GM12878 (cell line): ENCODE data around the gene CFAP97. TPM values are rescaled to one million over a fixed set of nuclear protein-coding genes. Genes with fewer than 3 reads are reported as not detected.

ENCODE experiments used
- ATAC-seq: fragments of 200-7000 bp; cut with Tn5 transposase; 3 replicates; pipeline ENCODE4 v1.9.1; 2020; ENCODE audit warnings: mild to moderate bottlenecking, moderate library complexity
- BruUV-seq: library from RNA; stranded (reverse); fragments of 400-500 nt; replicated peaks from 2 replicates; lab custom pipeline; 2021; lab: Mats Ljungman, UMichigan
- CTCF ChIA-PET: fragments of 300-600 bp; sonication (Branson Sonifier 250); formaldehyde crosslinking; extraction: SDS; loops from one replicate; lab custom pipeline; 2021; ENCODE audit warnings: inconsistent platforms; lab: Yijun Ruan, JAX
- POLR2A ChIA-PET: fragments of 350-600 bp; formaldehyde crosslinking; extraction: SDS; loops from one replicate; lab custom pipeline; 2021; ENCODE audit warnings: inconsistent platforms; lab: Charles Lee
- RAD21 ChIA-PET: fragments of 300-600 bp; sonication (Branson Sonifier 250); formaldehyde crosslinking; loops from one replicate; lab custom pipeline; 2023; ENCODE audit warnings: antibody characterized with exemption; ENCODE audit not compliant: unreplicated experiment; lab: Charles Lee
- SMC1A ChIA-PET: fragments of 300-600 bp; sonication (Branson Sonifier 250); formaldehyde crosslinking; loops from one replicate; lab custom pipeline; 2023; ENCODE audit not compliant: unreplicated experiment, uncharacterized antibody; lab: Charles Lee
- DNase-seq: peaks from one replicate; pipeline ENCODE4 v3.0.0-alpha.2; 2011; ENCODE audit warnings: low read depth, low spot score
- FAIRE-seq: peaks from 3 replicates; lab custom pipeline; 2011; peaks lifted over from hg19 to GRCh38; lab: Jason Lieb, UNC
- H2AFZ ChIP-seq: 2 replicates; pipeline ENCODE4 v1.6.0; 2011; ENCODE audit warnings: low read depth, low read length, control low read depth; ENCODE audit not compliant: control insufficient read depth
- H3K27ac ChIP-seq: 2 replicates; pipeline ENCODE4 v1.5.1; 2011; ENCODE audit warnings: control low read depth; ENCODE audit not compliant: control insufficient read depth, insufficient read depth
- H3K27me3 ChIP-seq, 2 experiments: replicated peaks in 1 of 2; 2 replicates each; pipeline versions ENCODE4 v1.6.0 to v1.6.1; 2011; ENCODE audit warnings: low read length in 1 of 2; ENCODE audit not compliant: control insufficient read depth in 2 of 2, insufficient read depth in 2 of 2
- H3K36me3 ChIP-seq, 2 experiments: 2 replicates each; pipeline ENCODE4 v1.5.1; 2011; ENCODE audit warnings: low read length in 1 of 2; ENCODE audit not compliant: control insufficient read depth in 2 of 2, insufficient read depth in 2 of 2
- H3K4me1 ChIP-seq: 2 replicates; pipeline ENCODE4 v1.6.1; 2011; ENCODE audit warnings: mild to moderate bottlenecking, low read length, moderate library complexity, mixed read lengths; ENCODE audit not compliant: control insufficient read depth, insufficient read depth
- H3K4me2 ChIP-seq: 2 replicates; pipeline ENCODE4 v1.6.0; 2011; ENCODE audit warnings: control low read depth; ENCODE audit not compliant: control insufficient read depth, insufficient read depth
- H3K4me3 ChIP-seq: fragments of 200-600 bp; sonication (generic); 2 replicates; pipeline ENCODE4 v1.5.1; 2016
- H3K79me2 ChIP-seq: 2 replicates; pipeline ENCODE4 v1.6.0; 2011; ENCODE audit warnings: low read length; ENCODE audit not compliant: control insufficient read depth, insufficient read depth
- H3K9ac ChIP-seq: 2 replicates; pipeline ENCODE4 v1.8.0; 2011; ENCODE audit warnings: low read length, control low read depth, mixed read lengths; ENCODE audit not compliant: control insufficient read depth, insufficient read depth
- H3K9me3 ChIP-seq: replicated peaks from 3 replicates; pipeline ENCODE4 v1.5.1; 2011; ENCODE audit warnings: mild to moderate bottlenecking, low read length; ENCODE audit not compliant: control insufficient read depth, insufficient read depth
- H4K20me1 ChIP-seq: 2 replicates; pipeline ENCODE4 v1.6.0; 2011; ENCODE audit not compliant: control insufficient read depth, insufficient read depth
- BACH1 ChIP-seq: fragments of 450-650 bp; IDR thresholded peaks from 2 replicates; pipeline ENCODE4 v1.6.1; 2017; ENCODE audit warnings: mild to moderate bottlenecking, borderline replicate concordance
- BCL11A ChIP-seq: IDR thresholded peaks from 2 replicates; pipeline ENCODE4 v1.6.1; 2011; ENCODE audit warnings: low read depth, low read length
- ETV6 ChIP-seq, 2 experiments: fragments of 450-650 bp in 1 of 2; IDR thresholded peaks in 1 of 2; conservative IDR thresholded peaks in 1 of 2; 2 replicates each; pipeline ENCODE4 v1.6.1; 2014; ENCODE audit warnings: antibody characterized with exemption in 1 of 2, borderline replicate concordance in 1 of 2, low read depth in 1 of 2, mild to moderate bottlenecking in 1 of 2, moderate library complexity in 1 of 2
- NFXL1 ChIP-seq: fragments of 450-650 bp; IDR thresholded peaks from 2 replicates; pipeline ENCODE4 v1.6.1; 2017; ENCODE audit warnings: antibody characterized with exemption, mild to moderate bottlenecking, borderline replicate concordance
- PAX5 ChIP-seq: IDR thresholded peaks from 2 replicates; pipeline ENCODE4 v1.6.1; 2011; ENCODE audit warnings: low read depth, low read length, borderline replicate concordance
- PKNOX1 ChIP-seq: fragments of 450-650 bp; IDR thresholded peaks from 2 replicates; pipeline ENCODE4 v1.6.1; 2016; ENCODE audit warnings: mild to moderate bottlenecking
- SMARCA5 ChIP-seq: fragments of 450-650 bp; IDR thresholded peaks from 2 replicates; pipeline ENCODE4 v1.6.1; 2017; ENCODE audit warnings: mild to moderate bottlenecking
- SP1 ChIP-seq: IDR thresholded peaks from one replicate; pipeline ENCODE4 v1.6.1; 2011; ENCODE audit warnings: low read depth, low read length
- WGBS: methylation state at CpG from one replicate; pipeline ENCODE4 v1.1.6; 2016; ENCODE audit warnings: low lambda C conversion rate; ENCODE audit not compliant: insufficient replicate concordance, insufficient coverage; ENCODE audit errors: missing lambda C conversion rate; 5-methylcytosine and 5-hydroxymethylcytosine counted together
- in situ Hi-C: fragments of 300-500 bp; cut with MboI; formaldehyde crosslinking; loops from 9 replicates; pipeline ENCODE4 v1.14.3; 2018; ENCODE audit warnings: mixed read lengths
- intact Hi-C: fragments of 100-400 bp; cut with micrococcal nuclease; formaldehyde crosslinking; loops from one replicate; pipeline ENCODE4 v1.14.2; 2022; ENCODE audit not compliant: unreplicated experiment
- polyA plus RNA-seq, 11 experiments: library from polyadenylated mRNA; depleted of rRNA in 4 of 11; unstranded in 6 of 11; stranded (reverse) in 5 of 11; fragments of >200 nt; fragmentation: Nextera tagmentation in 4 of 11; fragmentation: Illumina TruSeq in 1 of 11; extraction: Ambion mirVana in 4 of 11; extraction: Trizol in 1 of 11; gene quantifications; 1 replicate in 1 of 11; 2 replicates in 10 of 11; pipeline versions ENCODE4 v1.2.1 to v1.2.3, GENCODE V29; 2011 to 2016; ENCODE audit warnings: inconsistent platforms in 2 of 11, missing spikeins in 2 of 11, low read depth in 1 of 11
- total RNA-seq, 4 experiments: library from RNA; depleted of rRNA in 3 of 4; stranded (reverse); fragments of >200 nt in 3 of 4; fragmentation: Illumina TruSeq in 1 of 4; extraction: Trizol in 1 of 4; gene quantifications; 2 replicates each; pipeline versions ENCODE4 v1.2.1 to v1.2.3, GENCODE V29; 2013 to 2021
- TF ChIP-seq, protein P1 (sequence below): fragments of 450-650 bp; IDR thresholded peaks from 2 replicates; pipeline ENCODE4 v1.6.1; 2017; ENCODE audit warnings: mild to moderate bottlenecking, moderate library complexity
- TF ChIP-seq, protein P2 (sequence below): fragments of 150-350 bp; IDR thresholded peaks from 2 replicates; pipeline ENCODE4 v1.6.1; 2014; ENCODE audit warnings: mild to moderate bottlenecking, low read depth, low read length
- TF ChIP-seq, protein P3 (sequence below): fragments of 450-650 bp; IDR thresholded peaks from 2 replicates; pipeline ENCODE4 v1.6.1; 2017; ENCODE audit warnings: mild to moderate bottlenecking, low read depth, inconsistent platforms; ENCODE audit not compliant: poor library complexity, severe bottlenecking
- TF ChIP-seq, protein P4 (sequence below): fragments of 450-650 bp; IDR thresholded peaks from 2 replicates; pipeline ENCODE4 v1.6.1; 2018; ENCODE audit warnings: mild to moderate bottlenecking, low read depth, moderate library complexity; ENCODE audit not compliant: partially characterized antibody

The CFAP97 gene
- total and polyA plus RNA-seq, 10 of the 15 experiments (the other 5 are each of a cell fraction or from before 2014, with no cell fraction given): 26.4 to 62.7 (median 48.0) TPM

GRCh38 chr4:185149392-185149791 lies 54.4 kb downstream of the CFAP97 start:
- Histone ChIP-seq H3K36me3 (peaks cover 0 to 10% of the 10 kb centered on the region in 2 experiments; a peak in 1 of 4 replicates), H3K9ac (no peak overlapping the region), H3K27me3 (no peaks in the 10 kb centered on the region), H3K79me2 (peaks cover 2% of the 10 kb centered on the region; the same call in 1 of the 2 replicates), H3K4me1 (peaks cover 3% of the 10 kb centered on the region; the same call in 1 of the 2 replicates), H4K20me1 (no peaks in the 10 kb centered on the region), H2AFZ (no peak overlapping the region), H3K4me2 (no peak overlapping the region), H3K9me3 (no peaks in the 10 kb centered on the region), H3K27ac (no peak overlapping the region), H3K4me3 (no peak overlapping the region)
- FAIRE-seq (no peak), DNase-seq (no peak), ATAC-seq (no peak)
- RAD21 ChIA-PET: no interaction called here
- SMC1A ChIA-PET: interaction anchor here (1.4 kb wide), 1 partner anchor 28 kb away, joined by 4 read pairs; no protein-coding TSS in a partner anchor
- intact Hi-C loops: no loop called here
- in situ Hi-C loops: no loop called here
- CTCF ChIA-PET: interaction anchor here (1.1 to 2.7 kb wide), 3 partner anchors 13 to 449 kb away, joined by 3 to 7 read pairs (median 3); no protein-coding TSS in a partner anchor
- 95% methylated on average over 12 of the region's 12 CpGs for WGBS
- POLR2A ChIA-PET: no interaction called here
- no TSS peak for BruUV-seq
- TF ChIP-seq, protein P1, sequence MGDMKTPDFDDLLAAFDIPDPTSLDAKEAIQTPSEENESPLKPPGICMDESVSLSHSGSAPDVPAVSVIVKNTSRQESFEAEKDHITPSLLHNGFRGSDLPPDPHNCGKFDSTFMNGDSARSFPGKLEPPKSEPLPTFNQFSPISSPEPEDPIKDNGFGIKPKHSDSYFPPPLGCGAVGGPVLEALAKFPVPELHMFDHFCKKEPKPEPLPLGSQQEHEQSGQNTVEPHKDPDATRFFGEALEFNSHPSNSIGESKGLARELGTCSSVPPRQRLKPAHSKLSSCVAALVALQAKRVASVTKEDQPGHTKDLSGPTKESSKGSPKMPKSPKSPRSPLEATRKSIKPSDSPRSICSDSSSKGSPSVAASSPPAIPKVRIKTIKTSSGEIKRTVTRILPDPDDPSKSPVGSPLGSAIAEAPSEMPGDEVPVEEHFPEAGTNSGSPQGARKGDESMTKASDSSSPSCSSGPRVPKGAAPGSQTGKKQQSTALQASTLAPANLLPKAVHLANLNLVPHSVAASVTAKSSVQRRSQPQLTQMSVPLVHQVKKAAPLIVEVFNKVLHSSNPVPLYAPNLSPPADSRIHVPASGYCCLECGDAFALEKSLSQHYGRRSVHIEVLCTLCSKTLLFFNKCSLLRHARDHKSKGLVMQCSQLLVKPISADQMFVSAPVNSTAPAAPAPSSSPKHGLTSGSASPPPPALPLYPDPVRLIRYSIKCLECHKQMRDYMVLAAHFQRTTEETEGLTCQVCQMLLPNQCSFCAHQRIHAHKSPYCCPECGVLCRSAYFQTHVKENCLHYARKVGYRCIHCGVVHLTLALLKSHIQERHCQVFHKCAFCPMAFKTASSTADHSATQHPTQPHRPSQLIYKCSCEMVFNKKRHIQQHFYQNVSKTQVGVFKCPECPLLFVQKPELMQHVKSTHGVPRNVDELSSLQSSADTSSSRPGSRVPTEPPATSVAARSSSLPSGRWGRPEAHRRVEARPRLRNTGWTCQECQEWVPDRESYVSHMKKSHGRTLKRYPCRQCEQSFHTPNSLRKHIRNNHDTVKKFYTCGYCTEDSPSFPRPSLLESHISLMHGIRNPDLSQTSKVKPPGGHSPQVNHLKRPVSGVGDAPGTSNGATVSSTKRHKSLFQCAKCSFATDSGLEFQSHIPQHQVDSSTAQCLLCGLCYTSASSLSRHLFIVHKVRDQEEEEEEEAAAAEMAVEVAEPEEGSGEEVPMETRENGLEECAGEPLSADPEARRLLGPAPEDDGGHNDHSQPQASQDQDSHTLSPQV: no peak
- no peak for TF ChIP-seq SMARCA5
- TF ChIP-seq, protein P2, sequence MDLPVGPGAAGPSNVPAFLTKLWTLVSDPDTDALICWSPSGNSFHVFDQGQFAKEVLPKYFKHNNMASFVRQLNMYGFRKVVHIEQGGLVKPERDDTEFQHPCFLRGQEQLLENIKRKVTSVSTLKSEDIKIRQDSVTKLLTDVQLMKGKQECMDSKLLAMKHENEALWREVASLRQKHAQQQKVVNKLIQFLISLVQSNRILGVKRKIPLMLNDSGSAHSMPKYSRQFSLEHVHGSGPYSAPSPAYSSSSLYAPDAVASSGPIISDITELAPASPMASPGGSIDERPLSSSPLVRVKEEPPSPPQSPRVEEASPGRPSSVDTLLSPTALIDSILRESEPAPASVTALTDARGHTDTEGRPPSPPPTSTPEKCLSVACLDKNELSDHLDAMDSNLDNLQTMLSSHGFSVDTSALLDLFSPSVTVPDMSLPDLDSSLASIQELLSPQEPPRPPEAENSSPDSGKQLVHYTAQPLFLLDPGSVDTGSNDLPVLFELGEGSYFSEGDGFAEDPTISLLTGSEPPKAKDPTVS: no peak
- no peak for TF ChIP-seq NFXL1
- TF ChIP-seq BCL11A: no peak
- no peak for TF ChIP-seq PAX5
- no peak for TF ChIP-seq BACH1
- TF ChIP-seq, protein P3, sequence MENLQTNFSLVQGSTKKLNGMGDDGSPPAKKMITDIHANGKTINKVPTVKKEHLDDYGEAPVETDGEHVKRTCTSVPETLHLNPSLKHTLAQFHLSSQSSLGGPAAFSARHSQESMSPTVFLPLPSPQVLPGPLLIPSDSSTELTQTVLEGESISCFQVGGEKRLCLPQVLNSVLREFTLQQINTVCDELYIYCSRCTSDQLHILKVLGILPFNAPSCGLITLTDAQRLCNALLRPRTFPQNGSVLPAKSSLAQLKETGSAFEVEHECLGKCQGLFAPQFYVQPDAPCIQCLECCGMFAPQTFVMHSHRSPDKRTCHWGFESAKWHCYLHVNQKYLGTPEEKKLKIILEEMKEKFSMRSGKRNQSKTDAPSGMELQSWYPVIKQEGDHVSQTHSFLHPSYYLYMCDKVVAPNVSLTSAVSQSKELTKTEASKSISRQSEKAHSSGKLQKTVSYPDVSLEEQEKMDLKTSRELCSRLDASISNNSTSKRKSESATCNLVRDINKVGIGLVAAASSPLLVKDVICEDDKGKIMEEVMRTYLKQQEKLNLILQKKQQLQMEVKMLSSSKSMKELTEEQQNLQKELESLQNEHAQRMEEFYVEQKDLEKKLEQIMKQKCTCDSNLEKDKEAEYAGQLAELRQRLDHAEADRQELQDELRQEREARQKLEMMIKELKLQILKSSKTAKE: no peak
- no peak for TF ChIP-seq SP1
- TF ChIP-seq, protein P4, sequence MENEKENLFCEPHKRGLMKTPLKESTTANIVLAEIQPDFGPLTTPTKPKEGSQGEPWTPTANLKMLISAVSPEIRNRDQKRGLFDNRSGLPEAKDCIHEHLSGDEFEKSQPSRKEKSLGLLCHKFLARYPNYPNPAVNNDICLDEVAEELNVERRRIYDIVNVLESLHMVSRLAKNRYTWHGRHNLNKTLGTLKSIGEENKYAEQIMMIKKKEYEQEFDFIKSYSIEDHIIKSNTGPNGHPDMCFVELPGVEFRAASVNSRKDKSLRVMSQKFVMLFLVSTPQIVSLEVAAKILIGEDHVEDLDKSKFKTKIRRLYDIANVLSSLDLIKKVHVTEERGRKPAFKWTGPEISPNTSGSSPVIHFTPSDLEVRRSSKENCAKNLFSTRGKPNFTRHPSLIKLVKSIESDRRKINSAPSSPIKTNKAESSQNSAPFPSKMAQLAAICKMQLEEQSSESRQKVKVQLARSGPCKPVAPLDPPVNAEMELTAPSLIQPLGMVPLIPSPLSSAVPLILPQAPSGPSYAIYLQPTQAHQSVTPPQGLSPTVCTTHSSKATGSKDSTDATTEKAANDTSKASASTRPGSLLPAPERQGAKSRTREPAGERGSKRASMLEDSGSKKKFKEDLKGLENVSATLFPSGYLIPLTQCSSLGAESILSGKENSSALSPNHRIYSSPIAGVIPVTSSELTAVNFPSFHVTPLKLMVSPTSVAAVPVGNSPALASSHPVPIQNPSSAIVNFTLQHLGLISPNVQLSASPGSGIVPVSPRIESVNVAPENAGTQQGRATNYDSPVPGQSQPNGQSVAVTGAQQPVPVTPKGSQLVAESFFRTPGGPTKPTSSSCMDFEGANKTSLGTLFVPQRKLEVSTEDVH: no peak
- no peak for TF ChIP-seq PKNOX1
- TF ChIP-seq ETV6 (conservative IDR thresholded peaks at IDR 0.05 in 1 of 2, IDR thresholded peaks at IDR 0.05 in 1 of 2; ENCODE audit: borderline replicate concordance in 1 of 2, low read depth in 1 of 2): no peak
